Loucy (cell line): ENCODE measurements around the gene COL24A1.

ENCODE experiments used
- EZH2phosphoT487 ChIP-seq: fragments of 200-600 bp; IDR thresholded peaks from 2 replicates; pipeline ENCODE4 v1.6.1; 2018; ENCODE audit warnings: antibody characterized with exemption, mild to moderate bottlenecking, moderate library complexity, borderline replicate concordance
- TF ChIP-seq, protein P1 (sequence below): fragments of 200-600 bp; sonication (generic); conservative IDR thresholded peaks from 2 replicates; pipeline ENCODE4 v1.5.1; 2014; ENCODE audit warnings: mild to moderate bottlenecking, antibody characterized with exemption, low read length

DNA sequence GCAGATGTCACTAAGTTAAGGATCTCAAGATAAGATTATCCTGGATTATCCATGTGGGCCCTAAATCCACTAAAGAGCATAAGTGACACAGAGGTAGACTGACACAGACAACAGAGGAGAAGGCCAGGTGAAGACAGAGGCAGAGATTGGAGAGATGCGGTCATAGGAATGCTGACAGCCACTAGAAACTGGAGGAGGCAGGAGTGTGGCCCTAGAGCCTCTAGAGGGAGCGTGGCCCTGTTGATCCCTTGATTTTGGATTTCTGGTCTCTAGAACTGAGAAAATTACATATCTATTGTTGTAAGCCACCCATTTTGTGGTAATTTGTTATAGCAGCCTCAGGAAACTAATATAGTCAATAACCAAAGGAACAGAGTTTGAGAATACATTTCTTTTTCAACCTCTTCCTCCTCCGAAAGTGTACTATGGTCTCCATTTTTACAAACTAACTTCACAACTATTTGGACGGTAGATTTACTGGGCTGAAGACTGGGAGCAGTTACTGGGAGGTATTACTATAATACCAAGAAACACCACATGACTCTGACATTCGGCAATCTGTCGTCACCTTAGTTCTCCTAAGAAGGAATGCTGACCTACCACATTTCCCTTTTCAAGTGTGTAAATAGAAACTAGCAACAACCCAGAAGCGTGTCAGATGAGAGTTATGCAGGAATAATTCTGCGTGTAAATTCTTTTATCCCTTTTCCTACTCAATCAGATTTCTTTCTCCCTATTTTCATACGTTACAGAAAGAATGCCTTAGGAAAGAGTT lies 332.3 kb downstream of the COL24A1 start:
- TF ChIP-seq, protein P1, sequence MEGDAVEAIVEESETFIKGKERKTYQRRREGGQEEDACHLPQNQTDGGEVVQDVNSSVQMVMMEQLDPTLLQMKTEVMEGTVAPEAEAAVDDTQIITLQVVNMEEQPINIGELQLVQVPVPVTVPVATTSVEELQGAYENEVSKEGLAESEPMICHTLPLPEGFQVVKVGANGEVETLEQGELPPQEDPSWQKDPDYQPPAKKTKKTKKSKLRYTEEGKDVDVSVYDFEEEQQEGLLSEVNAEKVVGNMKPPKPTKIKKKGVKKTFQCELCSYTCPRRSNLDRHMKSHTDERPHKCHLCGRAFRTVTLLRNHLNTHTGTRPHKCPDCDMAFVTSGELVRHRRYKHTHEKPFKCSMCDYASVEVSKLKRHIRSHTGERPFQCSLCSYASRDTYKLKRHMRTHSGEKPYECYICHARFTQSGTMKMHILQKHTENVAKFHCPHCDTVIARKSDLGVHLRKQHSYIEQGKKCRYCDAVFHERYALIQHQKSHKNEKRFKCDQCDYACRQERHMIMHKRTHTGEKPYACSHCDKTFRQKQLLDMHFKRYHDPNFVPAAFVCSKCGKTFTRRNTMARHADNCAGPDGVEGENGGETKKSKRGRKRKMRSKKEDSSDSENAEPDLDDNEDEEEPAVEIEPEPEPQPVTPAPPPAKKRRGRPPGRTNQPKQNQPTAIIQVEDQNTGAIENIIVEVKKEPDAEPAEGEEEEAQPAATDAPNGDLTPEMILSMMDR, result no peak; the same call in 1 of the 2 replicates
- no peak for TF ChIP-seq EZH2phosphoT487
